K562 (cell line): ENCODE data around the gene WIPF3. TPM values are rescaled to one million over a fixed set of nuclear protein-coding genes. Genes with fewer than 3 reads are reported as not detected.
A peak's percentile ranks its signal among the peaks of the same experiment; 100 is the strongest.

ENCODE experiments used
- ATAC-seq: fragments of 200-7000 bp; cut with Tn5 transposase; 3 replicates; pipeline ENCODE4 v1.9.1; 2020; ENCODE audit warnings: moderate library complexity
- BruUV-seq: library from RNA; stranded (reverse); fragments of 400-500 nt; replicated peaks from 2 replicates; lab custom pipeline; 2021; lab: Mats Ljungman, UMichigan
- CTCF ChIA-PET: fragments of 300-600 bp; formaldehyde crosslinking; extraction: SDS; loops from one replicate; lab custom pipeline; 2021; ENCODE audit warnings: low intra/inter-chr PET ratio; lab: Yijun Ruan, JAX
- POLR2A ChIA-PET: fragments of 300-600, 350-650 bp; sonication (Branson Sonifier 250); formaldehyde crosslinking; extraction: SDS; loops from one replicate; lab custom pipeline; 2021; ENCODE audit warnings: antibody characterized with exemption, inconsistent platforms; lab: Yijun Ruan, JAX
- DNase-seq, 4 experiments: peaks; one replicate each; pipeline versions ENCODE4 v3.0.0 to v3.0.0-alpha.2; 2011 to 2018; ENCODE audit warnings: low spot score in 3 of 4, mixed read lengths in 3 of 4; ENCODE audit errors: extremely low read depth in 1 of 4
- FAIRE-seq: peaks from 2 replicates; lab custom pipeline; 2011; peaks lifted over from hg19 to GRCh38; lab: Jason Lieb, UNC
- H2AFZ ChIP-seq: 2 replicates; pipeline ENCODE4 v1.6.0; 2011; ENCODE audit warnings: low read depth, low read length, control low read depth, inconsistent platforms
- H3K27ac ChIP-seq: fragments of 200-600 bp; 3 replicates; pipeline ENCODE4 v1.8.0; 2011; ENCODE audit warnings: low read depth, mild to moderate bottlenecking, control low read depth, inconsistent platforms, low read length, moderate library complexity, mixed read lengths; ENCODE audit errors: extremely low read depth
- H3K27me3 ChIP-seq, 2 experiments: fragments of 300-600 bp in 1 of 2; 2 replicates in 1 of 2; 3 replicates in 1 of 2; pipeline versions ENCODE4 v1.6.0 to v1.8.0; 2011; ENCODE audit warnings: inconsistent platforms in 2 of 2, low read length in 2 of 2, mild to moderate bottlenecking in 1 of 2, mixed read lengths in 1 of 2, moderate library complexity in 1 of 2; ENCODE audit not compliant: control insufficient read depth in 2 of 2, insufficient read depth in 2 of 2
- H3K36me3 ChIP-seq: fragments of 300-600 bp; 3 replicates; pipeline ENCODE4 v1.8.0; 2011; ENCODE audit warnings: mild to moderate bottlenecking, low read length, inconsistent platforms; ENCODE audit not compliant: control insufficient read depth, insufficient read depth
- H3K4me1 ChIP-seq, 2 experiments: fragments of 200-600 bp in 1 of 2; replicated peaks in 1 of 2; 2 replicates in 1 of 2; 3 replicates in 1 of 2; pipeline versions ENCODE4 v1.5.1 to v1.8.0; 2011; ENCODE audit warnings: inconsistent platforms in 2 of 2, low read length in 2 of 2, mild to moderate bottlenecking in 1 of 2, mixed read lengths in 1 of 2, moderate library complexity in 1 of 2; ENCODE audit not compliant: control insufficient read depth in 2 of 2, insufficient read depth in 2 of 2
- H3K4me2 ChIP-seq: 2 replicates; pipeline ENCODE4 v1.6.1; 2011; ENCODE audit warnings: low read length, control low read depth, inconsistent platforms, mixed read lengths; ENCODE audit not compliant: insufficient read depth
- H3K4me3 ChIP-seq: fragments of 200-600 bp; sonication (generic), shearing (Covaris generic); 2 replicates; pipeline ENCODE4 v1.5.1; 2016; ENCODE audit warnings: control low read depth, inconsistent platforms
- H3K79me2 ChIP-seq: fragments of 200-600 bp; 3 replicates; pipeline ENCODE4 v1.8.0; 2011; ENCODE audit warnings: low read length, inconsistent platforms; ENCODE audit not compliant: control insufficient read depth, insufficient read depth
- H3K9ac ChIP-seq, 2 experiments: 2 replicates each; pipeline versions ENCODE4 v1.6.0 to v1.6.1; 2011; ENCODE audit warnings: low read depth in 2 of 2, low read length in 2 of 2, control low read depth in 1 of 2, inconsistent platforms in 1 of 2, mild to moderate bottlenecking in 1 of 2, mixed read lengths in 1 of 2; ENCODE audit not compliant: insufficient read depth in 1 of 2
- H3K9me1 ChIP-seq: one replicate; pipeline ENCODE4 v1.6.0; 2011; ENCODE audit warnings: inconsistent platforms, mild to moderate bottlenecking, low read length, moderate library complexity; ENCODE audit not compliant: control insufficient read depth, insufficient read depth
- H3K9me3 ChIP-seq: replicated peaks from 2 replicates; pipeline ENCODE4 v1.5.1; 2011; ENCODE audit warnings: low read depth, low read length, inconsistent platforms; ENCODE audit not compliant: control insufficient read depth, insufficient read depth
- H4K20me1 ChIP-seq: replicated peaks from 2 replicates; pipeline ENCODE4 v1.6.1; 2011; ENCODE audit warnings: low read length, inconsistent platforms, mixed read lengths; ENCODE audit not compliant: control insufficient read depth, insufficient read depth
- ESRRA ChIP-seq: fragments of 450-650 bp; IDR thresholded peaks from 2 replicates; pipeline ENCODE4 v1.6.1; 2014; ENCODE audit warnings: low read depth, mild to moderate bottlenecking, moderate library complexity, borderline replicate concordance
- FOXK2 ChIP-seq, 2 experiments: fragments of 450-650 bp; IDR thresholded peaks in 1 of 2; conservative IDR thresholded peaks in 1 of 2; 2 replicates each; pipeline ENCODE4 v1.6.1; 2016; ENCODE audit warnings: low read depth in 2 of 2, mild to moderate bottlenecking in 1 of 2
- RAD21 ChIP-seq, 2 experiments: fragments of 250-450 bp in 1 of 2; fragments of 450-650 bp in 1 of 2; sonication (Bioruptor Pico) in 1 of 2; formaldehyde crosslinking in 1 of 2; IDR thresholded peaks in 1 of 2; conservative IDR thresholded peaks in 1 of 2; 2 replicates each; pipeline versions ENCODE4 v1.4.0 to v1.8.0; 2020 to 2022; ENCODE audit warnings: mild to moderate bottlenecking in 2 of 2, moderate library complexity in 1 of 2
- WGBS: fragments of 100-300 bp; shearing (Covaris generic); methylation state at CpG from one replicate; pipeline ENCODE4 v1.1.6; 2016; ENCODE audit warnings: low coverage, mixed read lengths; ENCODE audit not compliant: insufficient coverage; ENCODE audit errors: missing lambda C conversion rate; 5-methylcytosine and 5-hydroxymethylcytosine counted together
- in situ Hi-C: fragments of 300-500 bp; cut with MboI; formaldehyde crosslinking; loops from 4 replicates; pipeline ENCODE4 v1.15.0; 2018; ENCODE audit warnings: inconsistent platforms, mixed read lengths
- intact Hi-C: fragments of 100-400 bp; cut with micrococcal nuclease; formaldehyde crosslinking; loops from 2 replicates; pipeline ENCODE4 v1.14.2; 2022
- polyA plus RNA-seq, 8 experiments: library from polyadenylated mRNA; depleted of rRNA in 4 of 8; stranded (reverse) in 5 of 8; unstranded in 3 of 8; fragments of >200 nt; fragmentation: Nextera tagmentation in 2 of 8; fragmentation: Illumina TruSeq in 1 of 8; extraction: Ambion mirVana in 2 of 8; extraction: Trizol in 1 of 8; gene quantifications; 2 replicates each; pipeline versions ENCODE4 v1.2.1 to v1.2.3, GENCODE V29; 2011 to 2014; ENCODE audit warnings: inconsistent platforms in 1 of 8, missing spikeins in 1 of 8
- total RNA-seq, 7 experiments: library from RNA; depleted of rRNA in 6 of 7; stranded (reverse); fragments of >200 nt in 6 of 7; fragmentation: Illumina TruSeq in 2 of 7; extraction: Trizol in 2 of 7; gene quantifications; 2 replicates each; pipeline versions ENCODE4 v1.2.1 to v1.2.3, GENCODE V29; 2011 to 2021; ENCODE audit warnings: low replicate concordance in 1 of 7
- TF ChIP-seq, protein P1 (sequence below), 3 experiments: IDR thresholded peaks in 2 of 3; conservative IDR thresholded peaks in 1 of 3; 2 replicates each; pipeline ENCODE4 v1.5.1; 2011 to 2012; ENCODE audit warnings: low read length in 3 of 3, mild to moderate bottlenecking in 3 of 3, control low read depth in 2 of 3, improper control_type of control experiment in 1 of 3, inconsistent platforms in 1 of 3, low read depth in 1 of 3, mixed read lengths in 1 of 3, moderate library complexity in 1 of 3; ENCODE audit not compliant: insufficient read depth in 2 of 3
- TF ChIP-seq, protein P2 (sequence below), 2 experiments: fragments of 450-650 bp in 1 of 2; sonication (generic) in 1 of 2; formaldehyde crosslinking in 1 of 2; IDR thresholded peaks; 2 replicates each; pipeline versions ENCODE4 v1.7.1 to v1.9.0; 2016 to 2022; ENCODE audit warnings: inconsistent platforms in 1 of 2, mild to moderate bottlenecking in 1 of 2, missing genetic modification reagents in 1 of 2

The WIPF3 gene
- total and polyA plus RNA-seq, 9 of the 15 experiments (the other 6 are each of a cell fraction or from before 2014, with no cell fraction given) = 0.18 to 3.2 (median 1.7) TPM

GRCh38 chr7:29924006-29924405 is 117.7 kb downstream of the WIPF3 start:
- H3K4me3 ChIP-seq = no peak overlapping the region
- no peak for TF ChIP-seq FOXK2 (conservative IDR thresholded peaks at IDR 0.05 in 1 of 2, IDR thresholded peaks at IDR 0.05 in 1 of 2; ENCODE audit: low read depth in 2 of 2)
- TF ChIP-seq, protein P1, sequence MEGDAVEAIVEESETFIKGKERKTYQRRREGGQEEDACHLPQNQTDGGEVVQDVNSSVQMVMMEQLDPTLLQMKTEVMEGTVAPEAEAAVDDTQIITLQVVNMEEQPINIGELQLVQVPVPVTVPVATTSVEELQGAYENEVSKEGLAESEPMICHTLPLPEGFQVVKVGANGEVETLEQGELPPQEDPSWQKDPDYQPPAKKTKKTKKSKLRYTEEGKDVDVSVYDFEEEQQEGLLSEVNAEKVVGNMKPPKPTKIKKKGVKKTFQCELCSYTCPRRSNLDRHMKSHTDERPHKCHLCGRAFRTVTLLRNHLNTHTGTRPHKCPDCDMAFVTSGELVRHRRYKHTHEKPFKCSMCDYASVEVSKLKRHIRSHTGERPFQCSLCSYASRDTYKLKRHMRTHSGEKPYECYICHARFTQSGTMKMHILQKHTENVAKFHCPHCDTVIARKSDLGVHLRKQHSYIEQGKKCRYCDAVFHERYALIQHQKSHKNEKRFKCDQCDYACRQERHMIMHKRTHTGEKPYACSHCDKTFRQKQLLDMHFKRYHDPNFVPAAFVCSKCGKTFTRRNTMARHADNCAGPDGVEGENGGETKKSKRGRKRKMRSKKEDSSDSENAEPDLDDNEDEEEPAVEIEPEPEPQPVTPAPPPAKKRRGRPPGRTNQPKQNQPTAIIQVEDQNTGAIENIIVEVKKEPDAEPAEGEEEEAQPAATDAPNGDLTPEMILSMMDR (IDR thresholded peaks at IDR 0.05 in 2 of 3, conservative IDR thresholded peaks at IDR 0.05 in 1 of 3; ENCODE audit: insufficient read depth in 2 of 3, low read depth in 1 of 3, low read length in 3 of 3) = peak; percentile 43 to 52 (median 44); a peak in 4 of 6 replicates
- TF ChIP-seq RAD21 (CRISPR knock-in tag; conservative IDR thresholded peaks at IDR 0.05 in 1 of 2, IDR thresholded peaks at IDR 0.05 in 1 of 2) = peak in 1 of 2 experiments; percentile 47; a peak in 2 of 4 replicates
- TF ChIP-seq, protein P2, sequence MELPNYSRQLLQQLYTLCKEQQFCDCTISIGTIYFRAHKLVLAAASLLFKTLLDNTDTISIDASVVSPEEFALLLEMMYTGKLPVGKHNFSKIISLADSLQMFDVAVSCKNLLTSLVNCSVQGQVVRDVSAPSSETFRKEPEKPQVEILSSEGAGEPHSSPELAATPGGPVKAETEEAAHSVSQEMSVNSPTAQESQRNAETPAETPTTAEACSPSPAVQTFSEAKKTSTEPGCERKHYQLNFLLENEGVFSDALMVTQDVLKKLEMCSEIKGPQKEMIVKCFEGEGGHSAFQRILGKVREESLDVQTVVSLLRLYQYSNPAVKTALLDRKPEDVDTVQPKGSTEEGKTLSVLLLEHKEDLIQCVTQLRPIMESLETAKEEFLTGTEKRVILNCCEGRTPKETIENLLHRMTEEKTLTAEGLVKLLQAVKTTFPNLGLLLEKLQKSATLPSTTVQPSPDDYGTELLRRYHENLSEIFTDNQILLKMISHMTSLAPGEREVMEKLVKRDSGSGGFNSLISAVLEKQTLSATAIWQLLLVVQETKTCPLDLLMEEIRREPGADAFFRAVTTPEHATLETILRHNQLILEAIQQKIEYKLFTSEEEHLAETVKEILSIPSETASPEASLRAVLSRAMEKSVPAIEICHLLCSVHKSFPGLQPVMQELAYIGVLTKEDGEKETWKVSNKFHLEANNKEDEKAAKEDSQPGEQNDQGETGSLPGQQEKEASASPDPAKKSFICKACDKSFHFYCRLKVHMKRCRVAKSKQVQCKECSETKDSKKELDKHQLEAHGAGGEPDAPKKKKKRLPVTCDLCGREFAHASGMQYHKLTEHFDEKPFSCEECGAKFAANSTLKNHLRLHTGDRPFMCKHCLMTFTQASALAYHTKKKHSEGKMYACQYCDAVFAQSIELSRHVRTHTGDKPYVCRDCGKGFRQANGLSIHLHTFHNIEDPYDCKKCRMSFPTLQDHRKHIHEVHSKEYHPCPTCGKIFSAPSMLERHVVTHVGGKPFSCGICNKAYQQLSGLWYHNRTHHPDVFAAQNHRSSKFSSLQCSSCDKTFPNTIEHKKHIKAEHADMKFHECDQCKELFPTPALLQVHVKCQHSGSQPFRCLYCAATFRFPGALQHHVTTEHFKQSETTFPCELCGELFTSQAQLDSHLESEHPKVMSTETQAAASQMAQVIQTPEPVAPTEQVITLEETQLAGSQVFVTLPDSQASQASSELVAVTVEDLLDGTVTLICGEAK (IDR thresholded peaks at IDR 0.05) = no peak
- TF ChIP-seq, protein P2 (CRISPR knock-in tag; IDR thresholded peaks at IDR 0.05) = no peak
- TF ChIP-seq ESRRA = peak; percentile 85

More at GRCh38 chr7:29924006-29924405, 117.7 kb downstream of the WIPF3 start:
- 0 out of 2 replicates have a peak, but pooled peaks cover 3% of the 10 kb centered on the region for H4K20me1 ChIP-seq
- 0 out of 4 replicates have a peak overlapping the region, but pooled peaks of 1 of the 2 experiments have one; percentile 31 for H3K9ac ChIP-seq
- ChIA-PET POLR2A (interaction anchor here (1.1 to 1.9 kb wide), 2 partner anchors 9 to 138 kb away, joined by 4 to 7 read pairs; no protein-coding TSS in a partner anchor), CTCF (no interaction called here)
- no peak overlapping the region for H3K27ac ChIP-seq
- peaks cover 2 to 7% of the 10 kb centered on the region in 2 experiments; a peak in 3 of 5 replicates for H3K4me1 ChIP-seq
- no peaks in the 10 kb centered on the region for H3K9me3 ChIP-seq
- peak overlapping the region; percentile 72 for H2AFZ ChIP-seq
- in situ Hi-C loops = no loop called here
- H3K4me2 ChIP-seq = peak overlapping the region; percentile 38; the same call in 1 of the 2 replicates
- peaks cover 4 to 25% of the 10 kb centered on the region in 2 experiments; a peak in 2 of 5 replicates for H3K27me3 ChIP-seq
- H3K79me2 ChIP-seq = no peaks in the 10 kb centered on the region
- no peaks in the 10 kb centered on the region for H3K9me1 ChIP-seq
- BruUV-seq = no TSS peak
- ATAC-seq (peak; percentile 85), FAIRE-seq (peak; percentile 51), DNase-seq (peak in 2 of 4 experiments; percentile 29 to 47)
- H3K36me3 ChIP-seq = no peaks in the 10 kb centered on the region
- 14% methylated on average over 9 of the region's 9 CpGs for WGBS
- intact Hi-C loops = no loop called here
